HG02571 (cell line): Measurements from ENCODE around the gene LIFR.
"Not testable (repeated sequence)": the region's sequence is repeated elsewhere in the genome, so short reads cannot be mapped to it uniquely, and the experiment has no call there.

Experiments used
- ATAC-seq: cut with Tn5 transposase; IDR thresholded peaks from one replicate; pipeline ENCODE4 v1.9.1; 2021; ENCODE audit warnings: mild to moderate bottlenecking, moderate library complexity; ENCODE audit not compliant: unreplicated experiment

LIFR gene

DNA sequence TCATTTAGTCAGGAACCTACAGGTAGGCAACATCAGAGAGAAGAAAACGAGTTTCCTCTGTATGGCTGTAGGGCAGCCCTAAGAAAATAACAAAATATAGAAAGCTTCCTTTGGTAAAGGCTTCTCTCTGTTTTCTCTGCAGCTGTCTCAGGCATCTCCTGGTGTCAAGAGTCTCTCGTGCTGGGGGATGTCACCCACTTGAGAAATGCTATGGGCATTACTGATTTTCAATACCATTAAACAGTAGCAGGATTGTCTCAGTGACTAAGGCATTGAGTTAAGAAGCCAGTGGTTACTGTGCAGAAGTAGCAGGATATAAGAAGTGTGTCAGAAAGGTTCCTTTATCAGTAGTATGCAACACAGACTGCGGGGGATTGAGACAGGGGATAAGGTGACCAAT is 32.4 kb downstream of the LIFR start:
- no peak for ATAC-seq

DNA sequence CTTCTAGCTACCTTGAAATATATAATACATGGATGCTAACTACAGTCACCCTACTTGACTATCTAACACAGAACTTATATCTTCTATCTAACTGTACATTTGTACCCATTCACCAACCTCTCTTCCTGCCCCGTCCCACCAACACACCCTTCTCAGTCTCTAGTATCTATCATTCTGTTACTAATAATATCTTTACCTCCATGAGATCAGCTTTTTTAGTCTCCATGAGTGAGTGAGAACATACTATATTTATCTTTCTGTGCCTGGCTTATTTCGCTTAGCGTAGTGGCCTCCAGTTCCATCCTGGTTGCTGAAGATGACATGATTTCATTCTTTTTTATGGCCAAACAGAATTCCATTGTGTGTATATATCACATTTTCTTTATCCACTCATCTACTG is 37.0 kb downstream of the LIFR start:
- no peak for ATAC-seq

DNA sequence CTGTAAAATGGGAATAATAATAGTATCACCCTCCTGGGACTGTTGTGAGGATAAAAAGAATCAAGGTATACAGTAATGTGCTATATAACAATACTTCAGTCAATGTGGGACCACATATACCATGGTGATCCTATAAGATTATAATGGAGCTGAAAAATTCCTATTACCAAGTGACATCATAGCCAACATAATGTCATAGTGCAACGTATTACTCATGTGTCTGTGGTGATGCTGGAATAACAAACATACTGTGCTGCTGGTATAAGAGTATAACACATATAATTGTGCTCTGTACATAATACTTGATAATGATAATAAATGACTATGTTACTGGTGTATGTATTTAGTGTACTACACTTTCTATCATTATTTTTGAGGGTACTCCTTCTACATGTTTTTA is 38.1 kb downstream of the LIFR start:
- no peak for ATAC-seq

DNA sequence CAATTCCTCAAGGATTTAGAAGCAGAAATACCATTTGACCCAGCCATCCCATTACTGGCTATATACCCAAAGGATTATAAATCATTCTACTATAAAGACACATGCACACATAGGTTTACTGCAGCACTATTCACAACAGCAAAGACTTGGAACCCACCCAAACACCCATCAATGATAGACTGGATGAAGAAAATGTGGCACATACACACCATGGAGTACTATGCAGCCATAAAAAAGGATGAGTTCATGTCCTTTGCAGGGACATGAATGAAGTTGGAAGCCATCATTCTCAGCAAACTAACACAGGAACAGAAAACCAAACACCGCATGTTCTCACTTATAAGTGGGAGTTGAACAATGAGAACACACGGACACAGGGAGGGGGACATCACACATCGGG is 39.8 kb downstream of the LIFR start:
- ATAC-seq, result not testable (repeated sequence)

DNA sequence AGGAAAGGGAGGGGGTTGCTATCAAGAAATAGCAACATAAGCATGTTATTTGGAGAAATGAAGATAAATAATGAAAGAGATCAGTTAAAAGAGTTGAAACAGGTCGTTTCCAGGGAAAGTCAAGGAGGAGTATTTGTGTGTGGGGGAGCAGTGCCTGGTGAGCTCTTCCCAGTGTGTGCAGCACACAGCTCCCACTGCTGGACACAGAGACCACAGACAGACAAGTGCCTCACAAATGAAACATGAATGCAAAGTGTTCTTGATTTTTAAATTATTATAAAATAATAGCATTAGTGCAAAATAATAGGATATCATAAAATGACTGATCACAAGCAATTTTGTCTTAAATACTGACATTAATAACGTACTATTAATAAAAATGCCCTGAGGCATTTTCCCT is 40.8 kb downstream of the LIFR start:
- no peak for ATAC-seq

DNA sequence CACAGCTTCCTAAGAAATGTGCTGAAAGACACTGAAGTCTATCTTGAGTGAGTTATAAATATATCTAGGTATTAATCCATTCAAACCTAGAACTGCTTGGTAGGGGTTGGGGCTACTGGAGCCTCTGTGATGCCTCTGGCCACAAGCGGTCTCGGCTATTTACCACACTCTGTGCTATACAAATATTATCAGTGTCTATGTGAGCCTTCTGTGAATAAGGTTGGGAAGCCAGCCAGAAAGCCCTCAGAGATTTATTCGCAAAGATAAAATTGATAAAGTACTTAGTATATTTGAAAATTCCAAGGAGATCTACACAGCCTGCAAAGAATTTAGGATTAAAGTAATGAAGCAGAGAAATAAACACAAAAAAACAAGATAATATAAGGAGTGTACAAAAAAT is 41.4 kb downstream of the LIFR start:
- no peak for ATAC-seq

DNA sequence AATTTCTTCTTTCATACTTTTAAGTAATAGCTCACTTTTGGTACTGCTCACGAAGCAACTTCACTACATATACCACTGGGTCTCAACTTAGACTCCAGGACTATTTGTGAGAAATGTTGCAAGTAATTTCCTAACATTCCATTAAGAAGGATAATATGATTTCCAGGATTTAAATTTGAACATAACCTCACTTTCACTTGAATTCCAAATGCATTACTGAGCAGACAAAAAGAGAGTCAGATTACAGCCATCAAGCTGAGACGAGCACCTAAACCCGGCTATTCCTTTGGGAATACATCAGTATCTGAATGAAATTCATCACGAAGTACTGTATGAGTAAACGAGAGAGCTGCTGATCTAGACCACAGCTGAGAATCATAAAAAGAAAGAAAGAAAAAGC is 47.3 kb downstream of the LIFR start:
- no peak for ATAC-seq

DNA sequence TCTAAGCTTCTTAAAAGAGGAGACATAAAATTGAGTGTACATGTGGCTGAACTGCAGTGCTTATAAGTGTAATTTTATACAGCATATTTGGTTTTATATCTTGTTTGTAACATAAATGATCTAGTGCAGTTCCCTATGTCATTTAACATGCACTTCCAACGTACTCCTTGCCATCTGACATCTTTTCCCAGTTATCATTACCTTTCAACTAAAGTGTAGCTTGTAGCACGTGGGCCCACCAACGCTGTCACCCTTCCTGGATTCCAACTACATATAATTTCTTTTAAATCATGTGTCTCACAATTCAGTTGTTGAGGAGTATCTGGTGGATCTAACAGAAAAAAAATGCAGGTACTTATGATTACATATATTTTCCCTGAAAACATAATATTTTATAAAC is 50.1 kb downstream of the LIFR start:
- ATAC-seq, result no peak

DNA sequence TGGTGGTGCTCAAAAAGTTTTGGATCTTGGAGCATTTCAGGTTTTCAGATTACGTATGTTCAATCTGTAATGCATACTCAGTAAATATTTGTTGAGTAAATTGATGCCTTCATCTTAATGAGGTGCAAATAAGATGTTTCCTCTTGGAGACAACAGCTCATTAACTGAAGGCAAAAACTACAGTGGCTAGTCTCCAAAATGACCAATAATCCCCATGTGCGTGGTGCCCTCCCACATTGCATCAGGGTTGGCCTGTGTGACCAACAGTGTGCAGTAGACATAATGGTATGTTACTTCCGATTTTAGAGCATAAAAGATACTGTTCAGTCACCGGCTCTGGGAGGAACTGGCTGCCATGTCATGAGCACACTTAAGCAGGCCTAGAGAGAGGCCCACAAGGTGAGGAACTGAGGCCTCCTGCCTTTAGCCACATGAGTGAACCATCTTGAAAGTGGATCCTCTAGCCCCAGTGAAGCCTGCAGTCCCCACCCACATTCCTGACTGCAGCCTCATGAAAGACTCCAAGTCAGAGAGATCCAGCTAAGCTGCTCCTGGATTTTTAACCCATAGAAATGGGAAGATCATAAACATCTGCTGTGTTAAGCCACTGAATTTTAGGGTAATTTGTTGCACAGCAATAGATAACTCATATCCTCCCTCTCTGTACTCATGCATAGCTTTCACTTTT is 55.7 kb downstream of the LIFR start:
- ATAC-seq, result no peak

DNA sequence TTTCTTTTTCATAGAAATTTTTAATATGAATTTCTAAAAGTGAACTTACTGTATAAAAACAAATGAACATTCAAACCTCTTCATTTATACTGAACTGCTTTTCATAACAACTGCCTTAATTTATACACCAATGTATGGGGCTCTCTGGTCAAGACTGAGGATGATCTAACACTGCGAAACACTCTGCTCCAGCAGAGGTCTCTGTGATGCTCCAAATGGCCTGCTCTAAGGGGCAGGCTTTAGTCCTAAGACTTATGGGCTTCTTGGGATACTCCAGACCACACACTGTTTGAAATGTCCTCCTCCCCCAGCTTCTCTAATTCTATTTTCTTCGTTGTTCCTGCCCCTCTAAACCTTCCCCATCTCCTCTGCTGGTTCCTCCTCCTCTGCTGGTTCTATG is 58.5 kb downstream of the LIFR start:
- ATAC-seq, result no peak

DNA sequence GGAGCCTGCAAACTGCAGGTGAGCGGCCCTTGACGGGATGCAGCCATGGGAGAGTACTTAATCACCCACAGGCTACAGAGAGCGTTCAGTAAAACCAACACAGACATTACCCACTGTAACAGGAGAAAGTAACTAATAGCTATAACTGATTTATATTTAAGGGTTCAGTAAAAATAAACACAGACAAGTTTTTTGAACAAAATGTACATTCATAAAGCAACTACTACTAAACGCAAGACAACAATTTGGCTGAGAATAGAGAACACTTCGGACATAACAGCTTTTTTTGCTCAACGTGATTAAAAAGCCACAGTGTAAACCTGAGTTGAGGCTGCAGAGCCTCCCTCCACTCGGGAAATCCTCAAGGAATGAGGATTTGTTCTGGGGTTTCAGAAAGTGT is 61.7 kb downstream of the LIFR start:
- ATAC-seq, result no peak

DNA sequence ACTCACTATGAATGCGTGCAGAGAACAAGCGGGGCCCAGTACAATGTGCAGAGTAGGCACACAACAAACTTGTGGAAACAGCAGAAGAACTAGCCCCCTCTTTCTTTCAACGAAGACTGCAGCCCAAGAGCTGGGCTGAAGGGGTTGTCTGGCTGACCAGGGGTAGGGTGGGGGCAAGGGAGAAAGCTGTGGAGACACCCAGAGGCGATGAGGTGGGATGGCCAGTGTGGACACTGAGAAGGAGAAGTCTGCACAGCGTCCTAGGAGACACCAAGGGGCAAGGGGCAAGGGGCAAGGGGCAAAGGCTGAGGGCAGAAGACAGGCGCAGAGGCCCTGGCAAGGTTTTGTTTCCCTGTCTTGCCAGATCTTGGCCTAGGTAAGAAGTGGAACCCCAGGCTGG is 62.3 kb downstream of the LIFR start:
- no peak for ATAC-seq

DNA sequence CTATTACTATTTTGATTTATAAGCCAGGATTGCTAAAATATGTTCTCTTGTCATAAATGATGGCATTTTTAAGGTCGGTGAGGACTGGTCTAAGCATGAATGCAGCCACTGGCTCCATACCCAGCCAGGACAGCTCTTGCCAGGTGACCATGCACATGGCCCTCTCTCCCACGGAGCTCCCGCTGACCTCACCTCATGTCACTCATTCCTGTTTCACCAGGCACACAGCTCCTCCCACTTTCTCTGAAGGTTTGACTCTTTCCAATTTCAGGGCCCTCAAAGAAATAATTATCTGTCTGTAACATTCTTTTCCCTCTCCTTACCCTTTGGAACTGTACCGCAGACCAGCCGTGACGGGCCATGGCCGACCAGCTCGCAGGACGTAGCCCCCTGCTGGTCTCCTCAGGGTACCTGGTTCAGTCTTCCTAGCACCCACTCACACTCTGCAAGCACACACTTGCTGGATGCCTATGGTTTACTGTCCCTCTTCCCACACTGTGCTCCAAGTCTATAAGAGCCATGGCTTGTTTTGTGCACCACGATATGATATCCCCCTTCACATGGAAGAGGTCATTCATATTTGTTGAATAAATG is 72.5 kb downstream of the LIFR start:
- no peak for ATAC-seq

DNA sequence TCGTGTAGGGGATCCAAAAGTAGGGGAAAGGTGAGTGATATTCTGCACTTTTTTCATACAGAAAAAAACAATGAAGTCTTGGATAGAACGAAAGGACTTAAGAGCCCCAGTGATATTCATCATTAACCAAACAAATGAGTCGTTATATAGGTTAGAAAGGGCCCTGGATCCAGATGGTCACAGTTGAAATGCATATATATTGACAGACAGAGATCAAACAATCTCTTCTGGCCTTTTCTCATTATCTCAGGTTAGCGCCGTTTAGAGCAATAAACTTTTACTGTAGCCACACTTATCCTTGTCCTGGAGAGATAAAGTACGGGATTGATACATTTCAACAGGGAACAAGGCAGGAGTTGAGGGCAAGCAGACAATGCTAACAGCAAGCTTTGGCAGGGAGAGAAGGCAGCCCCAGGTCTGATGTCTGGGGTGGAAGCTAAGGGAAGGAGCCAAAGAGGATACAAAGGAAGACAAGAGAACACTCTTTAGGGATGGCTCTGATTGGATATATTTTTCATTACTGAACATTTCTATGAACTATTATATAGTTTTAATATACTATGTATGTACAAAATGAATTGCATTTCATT is 77.0 kb downstream of the LIFR start:
- ATAC-seq, result no peak

DNA sequence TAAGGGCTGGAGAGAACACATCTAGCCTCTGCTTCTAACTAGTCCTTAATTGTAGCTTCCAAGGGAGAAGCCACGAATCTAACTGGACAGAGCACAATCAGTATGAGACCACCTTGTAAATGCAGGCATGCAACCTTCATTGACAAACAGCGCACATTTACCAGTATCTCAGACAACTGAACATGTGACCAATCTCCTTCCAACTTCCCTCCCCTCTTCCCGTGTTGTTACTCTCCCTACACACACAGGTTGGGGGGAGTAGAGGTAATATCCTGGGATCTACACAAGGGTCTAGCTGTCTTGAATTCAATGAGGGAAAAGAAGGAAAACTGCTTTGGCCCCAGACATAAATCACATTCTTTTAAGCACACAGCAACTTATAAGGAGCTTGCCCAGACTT is 77.6 kb downstream of the LIFR start:
- no peak for ATAC-seq

DNA sequence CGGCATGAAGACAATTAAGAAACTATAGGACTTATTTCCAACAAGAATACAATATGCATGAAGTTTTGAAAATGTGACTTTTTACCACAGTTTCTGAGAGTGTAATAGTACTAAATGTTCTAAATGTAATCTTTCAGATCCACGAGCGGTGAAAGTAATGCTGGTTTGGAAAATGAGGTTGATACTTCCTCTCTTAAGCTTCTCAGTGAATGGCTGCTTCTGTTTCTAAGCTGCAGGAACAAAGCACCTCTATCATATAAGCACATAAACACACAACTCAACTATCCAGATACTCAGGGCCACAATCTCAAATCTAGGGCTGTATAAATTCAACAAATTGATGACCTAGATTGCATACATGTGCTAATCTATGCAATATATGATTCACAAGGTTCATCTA is 78.3 kb downstream of the LIFR start:
- no peak for ATAC-seq

DNA sequence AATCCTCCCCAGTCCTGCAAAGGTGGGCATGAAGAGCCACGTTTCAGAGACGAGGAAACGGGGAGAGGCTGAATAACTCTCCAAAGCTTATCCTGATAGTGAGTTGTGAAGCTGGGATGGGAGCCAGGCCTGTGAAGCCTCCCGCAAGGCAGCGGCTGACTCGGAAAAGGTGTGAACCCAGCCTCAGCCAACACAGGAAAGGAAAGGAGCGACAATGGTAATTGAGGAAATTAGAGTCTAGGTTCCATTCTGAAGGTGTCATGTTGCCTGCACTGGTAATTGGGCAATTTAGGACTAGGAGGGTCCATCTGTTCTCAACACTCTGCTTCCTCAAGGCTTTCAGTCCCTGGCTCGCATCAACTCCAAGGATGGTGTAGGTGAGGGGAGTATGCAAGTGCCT is 83.4 kb downstream of the LIFR start:
- no peak for ATAC-seq

DNA sequence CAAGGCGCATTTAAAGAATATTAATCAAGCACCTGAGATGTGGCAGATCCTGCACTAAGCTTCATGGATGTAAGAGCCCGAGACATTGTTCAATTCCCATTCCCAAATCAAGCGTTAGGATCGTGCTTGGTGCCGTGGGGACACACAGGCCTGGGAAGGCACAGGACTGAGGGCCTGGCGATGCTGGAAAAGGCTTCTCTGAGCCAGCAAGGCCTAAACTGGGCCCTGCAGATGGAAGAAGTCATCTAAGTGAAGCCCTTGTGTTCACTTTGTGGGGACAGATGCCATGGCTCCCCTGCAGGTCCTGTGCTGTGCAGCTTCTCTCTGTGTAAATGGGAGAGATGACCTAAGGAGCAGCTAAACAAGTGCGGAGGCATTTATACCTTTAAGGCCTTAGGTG is 83.9 kb downstream of the LIFR start:
- no peak for ATAC-seq

DNA sequence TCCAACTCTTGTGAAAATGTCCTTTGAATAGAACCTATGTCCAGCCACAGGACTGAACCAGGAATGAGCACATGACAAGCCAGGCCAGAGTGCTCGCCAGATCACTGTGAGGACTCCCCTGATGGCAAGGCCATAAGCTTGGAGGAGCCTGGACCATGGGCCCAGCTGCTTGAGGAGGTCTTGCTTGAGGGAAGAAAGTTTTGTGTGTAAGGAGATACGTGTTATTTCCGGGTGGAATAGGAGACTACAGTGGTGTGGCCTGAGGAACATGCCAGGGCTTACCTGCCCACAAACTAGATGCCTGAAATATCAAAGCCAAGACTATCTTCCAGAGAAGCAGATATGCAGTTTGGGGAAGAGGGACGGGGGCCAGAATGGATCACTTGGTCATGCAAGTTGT is 84.7 kb downstream of the LIFR start:
- ATAC-seq, result no peak

DNA sequence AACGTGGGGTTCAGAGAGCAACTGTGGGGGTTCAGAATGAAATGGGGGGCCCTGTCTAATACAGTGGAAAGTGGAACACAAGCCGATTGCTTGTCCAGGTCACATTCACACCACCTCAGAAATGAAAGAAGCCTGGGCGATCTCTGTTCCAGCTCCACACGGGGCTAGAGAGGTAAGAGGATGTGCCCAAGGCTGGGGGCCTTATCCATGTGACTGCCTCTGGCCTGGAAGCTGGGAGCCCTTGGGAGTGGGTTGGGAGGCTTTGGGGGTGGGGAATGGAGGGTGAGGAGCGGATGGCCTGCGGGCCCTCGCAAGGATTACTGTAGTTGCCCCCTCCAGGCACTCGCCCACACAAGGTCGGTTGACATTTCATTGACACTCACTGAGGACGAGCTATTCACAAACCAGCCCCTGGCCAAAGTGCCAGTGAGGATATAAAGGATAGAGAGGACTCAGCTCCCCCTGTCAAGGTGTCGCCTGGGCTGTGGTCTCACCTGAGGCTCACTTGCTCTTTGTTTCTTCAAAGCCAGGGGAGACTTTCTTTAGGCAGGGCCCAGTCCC is 86.7 kb downstream of the LIFR start:
- ATAC-seq, result no peak

DNA sequence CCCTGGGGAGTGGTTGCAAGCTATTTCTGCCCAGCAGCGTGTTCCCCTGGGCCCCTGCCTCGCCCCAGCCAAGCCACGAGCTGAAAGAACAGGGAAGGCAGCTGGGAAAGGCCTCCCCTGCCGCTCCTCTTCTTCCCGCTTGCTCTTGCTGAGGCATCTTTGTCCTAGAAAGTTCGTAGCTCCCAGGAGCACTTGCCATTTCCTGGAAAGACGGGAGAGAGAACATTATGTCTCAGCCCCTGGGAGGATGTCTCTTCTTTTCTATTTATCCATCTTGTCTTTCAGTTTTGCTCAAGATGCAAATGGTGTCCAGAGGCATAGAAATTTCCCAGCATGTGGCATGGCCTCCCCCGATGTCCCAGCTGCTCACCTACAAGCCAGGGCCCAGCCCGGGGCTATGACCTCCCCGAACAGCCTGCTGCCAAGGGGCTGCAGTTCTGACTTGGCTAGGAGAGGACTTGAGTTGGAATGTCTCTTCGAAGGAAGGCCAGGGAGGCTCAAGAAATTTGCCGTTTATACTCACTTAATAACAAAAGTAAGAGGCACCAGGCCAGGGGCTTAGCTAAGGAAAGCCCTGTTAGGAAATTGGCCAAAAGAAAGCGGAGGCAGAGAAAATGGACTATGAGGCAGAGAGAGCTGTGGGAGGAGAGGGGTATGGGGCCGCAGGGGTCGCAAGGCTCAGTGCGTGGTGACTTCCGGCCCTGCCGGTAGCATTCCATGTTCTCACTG is 87.3 kb downstream of the LIFR start:
- ATAC-seq, result no peak

DNA sequence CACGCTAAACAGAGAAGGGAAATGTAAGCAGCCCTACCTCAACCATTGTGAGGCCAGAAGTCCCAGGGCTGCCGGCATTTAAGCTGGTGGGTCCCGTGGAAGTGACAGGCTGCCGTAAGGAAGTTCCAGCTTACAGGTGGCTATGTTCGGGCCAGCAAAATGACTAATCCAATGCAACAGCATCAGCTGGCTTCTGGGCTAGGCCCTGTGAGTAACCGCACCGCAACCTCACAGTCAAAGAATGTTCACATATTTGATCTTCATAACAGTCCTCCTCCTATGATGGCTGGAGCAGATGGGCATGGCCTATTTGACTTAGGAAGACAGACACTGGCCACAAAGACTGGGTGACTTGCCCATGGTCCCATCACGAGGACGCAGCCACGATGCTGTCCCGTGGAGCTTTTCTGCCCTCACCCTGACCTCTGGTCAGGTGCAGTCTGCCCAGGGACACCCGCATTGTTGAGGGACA is 88.2 kb downstream of the LIFR start:
- ATAC-seq, result no peak
